Limb (tissue), 2 donors: Measurements from ENCODE around the gene TRIM44.

ENCODE experiments used
- DNase-seq, 2 donors: peaks; one replicate each; pipeline ENCODE4 v3.0.0-alpha.2; 2016; ENCODE audit errors: extremely low spot score in 2 of 2

The TRIM44 gene

DNA sequence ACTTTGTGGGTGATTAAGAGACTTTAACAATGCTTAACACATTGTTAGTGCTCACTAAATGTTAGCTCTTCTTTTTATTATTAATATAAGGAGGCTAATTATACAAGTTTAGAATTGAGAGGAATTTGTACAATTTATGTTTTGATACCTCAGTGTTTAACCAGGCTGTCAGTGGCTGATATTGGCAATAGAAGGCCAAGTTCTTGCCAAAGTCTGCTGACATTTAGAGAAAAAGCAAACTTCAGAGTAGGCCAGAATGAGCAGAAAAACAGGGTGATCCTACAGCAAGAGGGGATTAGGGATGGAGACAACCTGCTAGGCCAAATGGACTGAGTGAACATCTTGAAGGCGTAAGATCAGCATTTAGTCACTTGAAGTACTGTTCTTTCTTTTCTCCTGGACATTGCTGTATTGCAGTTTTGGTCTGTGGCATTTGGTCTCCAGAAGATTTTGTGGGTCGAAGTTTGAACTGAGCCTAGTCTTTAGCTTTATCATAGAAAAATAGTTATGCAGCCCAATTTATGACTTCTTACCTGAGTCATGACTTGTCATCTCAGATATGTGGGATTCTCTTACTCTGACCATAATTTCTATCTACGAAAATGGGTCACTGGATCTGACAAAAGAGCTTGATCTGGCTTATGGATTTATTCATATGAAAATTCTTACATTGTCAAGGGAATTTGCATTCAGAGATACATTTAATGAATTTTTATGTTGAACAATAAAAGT, 9.0 kb downstream of the TRIM44 start:
- no peak for DNase-seq

DNA sequence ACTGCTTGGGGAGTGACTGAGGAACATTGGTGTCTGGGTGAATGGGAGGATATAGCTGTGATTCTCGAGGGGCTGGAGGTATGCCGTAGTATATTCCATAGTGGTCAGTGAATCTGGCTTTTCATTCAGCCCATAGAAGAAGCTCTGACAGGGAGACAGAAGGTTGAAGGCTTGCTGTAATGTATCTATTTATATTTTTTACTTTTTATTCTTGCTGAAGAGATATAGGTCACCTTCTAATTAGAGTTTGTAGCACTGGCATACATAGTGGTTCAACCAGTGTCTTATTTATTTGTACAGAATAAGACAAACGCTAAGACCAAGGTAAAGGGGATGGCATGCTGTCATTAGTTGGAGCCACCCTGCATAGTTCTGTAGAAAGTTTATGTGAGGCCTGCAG, 10.0 kb downstream of the TRIM44 start:
- DNase-seq: no peak

DNA sequence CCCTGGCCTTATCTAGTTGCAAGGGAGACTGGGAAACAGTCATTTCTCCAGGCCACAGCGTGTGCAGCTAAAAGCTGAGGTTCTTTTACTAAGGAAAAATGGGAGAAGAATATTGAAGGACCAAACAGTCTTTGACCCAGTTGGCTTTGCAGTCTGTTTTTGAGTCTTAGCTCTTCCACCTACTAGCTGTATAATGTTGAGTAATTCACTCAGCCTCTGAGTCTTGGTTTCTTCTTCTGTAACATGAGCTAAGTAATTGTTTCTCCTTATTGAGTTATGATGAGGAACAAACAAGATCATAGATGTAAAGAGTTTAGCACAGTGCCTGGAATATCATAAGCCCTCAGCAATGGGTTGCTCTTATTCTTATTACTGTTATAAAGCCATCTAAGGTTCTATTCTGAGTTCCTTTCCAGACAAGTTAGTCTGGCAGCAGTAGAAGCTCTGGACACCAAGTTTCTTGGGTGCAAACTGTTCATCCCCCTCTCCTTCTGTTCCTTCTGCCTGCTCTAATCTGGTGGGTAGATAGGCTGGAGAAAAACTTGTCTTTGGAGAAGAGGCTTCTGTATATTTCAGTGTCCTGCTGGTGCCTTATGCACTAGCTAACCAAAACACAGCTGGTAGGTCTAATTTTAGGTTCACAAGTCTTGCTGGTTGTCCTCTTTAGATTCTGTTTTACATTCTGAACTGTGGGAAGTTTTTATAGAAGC, 13.5 kb downstream of the TRIM44 start:
- DNase-seq: peak in 1 of 2 donors; percentile 8

DNA sequence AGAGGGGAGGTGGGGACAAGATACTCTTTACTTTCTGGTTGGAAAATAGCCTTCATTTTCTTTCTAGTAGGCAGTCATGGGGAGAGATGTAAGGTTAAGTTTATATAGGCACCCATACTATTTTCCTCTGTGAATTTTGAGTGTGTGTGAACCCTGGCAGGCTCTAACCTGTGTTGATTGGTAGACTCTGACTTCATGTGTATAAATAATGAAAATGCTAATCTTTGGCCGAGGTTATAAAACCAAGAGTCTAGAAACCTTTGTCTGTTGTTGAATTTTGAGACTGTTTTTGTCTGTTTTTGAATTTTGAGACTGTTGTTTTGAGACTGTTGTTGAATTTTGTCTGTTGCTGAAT, 14.0 kb downstream of the TRIM44 start:
- DNase-seq: no peak

DNA sequence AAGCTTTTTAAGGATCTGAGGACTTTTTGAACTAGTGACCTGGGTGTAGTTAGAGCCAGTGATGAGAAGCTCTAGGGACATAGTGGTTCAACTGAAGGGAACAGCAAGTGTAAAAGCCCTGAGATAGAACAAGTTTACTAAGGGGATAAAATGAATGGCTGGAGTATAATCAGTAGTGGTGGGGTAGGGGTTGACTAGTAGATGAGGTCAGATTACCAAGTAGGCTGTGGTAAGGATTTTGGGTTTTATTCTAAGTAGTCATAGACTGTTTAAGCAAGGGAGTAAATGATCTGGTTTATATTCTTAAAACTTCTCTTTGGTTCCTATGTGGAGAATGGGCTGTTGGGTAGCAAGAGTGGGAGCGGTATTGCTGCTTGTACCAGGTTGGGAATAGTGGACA, 15.3 kb downstream of the TRIM44 start:
- no peak for DNase-seq

DNA sequence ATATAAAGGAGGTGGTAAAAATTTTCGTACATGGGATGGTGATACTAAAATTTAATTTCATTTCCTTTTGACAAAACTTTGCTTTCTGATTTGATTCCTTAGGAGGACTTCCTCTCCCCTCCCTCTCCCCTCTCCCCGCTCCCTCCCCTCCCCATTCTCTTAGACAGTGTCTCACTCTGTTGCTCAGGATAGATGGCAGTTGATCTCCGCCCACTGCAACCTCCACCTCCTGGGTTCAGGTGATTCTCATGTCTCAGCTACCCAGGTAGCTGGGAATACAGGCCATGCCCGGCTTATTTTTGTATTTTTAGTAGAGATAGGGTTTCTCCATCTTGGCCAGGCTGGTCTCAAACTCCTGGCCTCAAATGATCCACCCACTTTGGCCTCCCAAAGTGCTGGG, 15.9 kb downstream of the TRIM44 start:
- no peak for DNase-seq

DNA sequence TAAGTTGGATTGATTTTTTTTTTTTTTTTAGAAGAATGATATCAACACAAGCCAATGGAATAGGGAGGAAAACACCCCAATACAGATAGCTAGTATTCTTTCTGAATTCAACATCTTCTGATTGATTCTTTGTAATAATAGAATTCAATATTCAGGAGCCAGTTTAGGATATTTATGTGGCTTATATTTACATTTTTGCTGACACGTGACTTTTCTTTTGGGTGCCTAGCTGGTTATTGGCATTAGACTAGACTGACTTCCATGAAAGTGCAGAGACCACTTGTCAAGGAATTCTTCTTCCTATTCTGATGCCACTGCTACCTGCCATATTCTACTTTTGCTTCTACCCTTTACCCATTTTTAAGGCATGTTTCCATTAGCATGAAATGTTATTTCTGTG, 16.4 kb downstream of the TRIM44 start:
- no peak for DNase-seq

DNA sequence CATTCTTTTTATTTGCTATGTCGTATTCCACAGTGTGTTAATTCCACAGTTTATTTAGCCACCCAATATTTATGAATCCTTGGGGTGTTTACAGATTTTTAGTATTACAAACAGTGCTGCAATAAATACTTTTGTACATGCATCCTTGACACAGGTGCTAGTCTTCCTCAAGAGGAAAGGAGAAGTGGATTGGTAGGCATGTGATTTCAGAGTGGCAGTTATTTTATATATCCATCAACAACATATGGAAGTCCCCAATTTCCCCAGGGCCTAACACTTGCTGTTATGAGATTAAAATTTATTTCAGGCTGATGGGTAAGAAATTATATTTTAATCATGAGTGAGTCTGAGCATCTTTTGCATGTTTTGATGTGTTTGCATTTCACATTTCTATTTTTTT, 17.9 kb downstream of the TRIM44 start:
- DNase-seq: no peak

DNA sequence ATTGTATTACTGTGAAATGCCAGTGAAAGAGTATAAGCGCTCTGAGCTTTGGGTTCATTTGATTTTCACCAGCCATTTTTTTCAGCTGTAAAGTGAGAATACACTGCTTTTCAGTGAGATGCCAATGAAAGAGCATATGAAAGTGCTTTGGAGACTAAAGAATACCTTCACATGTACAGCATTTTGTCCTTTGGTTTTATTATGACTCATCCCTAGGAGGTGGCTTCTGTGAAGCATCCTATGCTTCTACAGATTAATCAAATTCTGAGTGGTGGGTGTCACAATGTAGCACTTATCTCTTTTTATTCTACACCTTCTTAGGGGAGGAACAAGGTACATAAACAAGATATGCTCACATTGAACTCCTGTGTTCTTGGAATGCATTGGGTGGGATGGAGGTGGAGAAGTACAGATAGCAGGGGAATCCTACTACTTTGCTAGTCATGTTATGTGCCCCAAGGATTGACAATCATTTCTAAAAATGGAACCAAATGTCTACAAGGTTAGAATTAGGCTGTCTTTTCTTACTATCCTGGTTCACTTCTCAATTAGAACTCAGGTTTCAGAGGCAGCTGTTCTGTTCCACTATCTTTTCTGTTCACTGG, 18.7 kb downstream of the TRIM44 start:
- DNase-seq: no peak

DNA sequence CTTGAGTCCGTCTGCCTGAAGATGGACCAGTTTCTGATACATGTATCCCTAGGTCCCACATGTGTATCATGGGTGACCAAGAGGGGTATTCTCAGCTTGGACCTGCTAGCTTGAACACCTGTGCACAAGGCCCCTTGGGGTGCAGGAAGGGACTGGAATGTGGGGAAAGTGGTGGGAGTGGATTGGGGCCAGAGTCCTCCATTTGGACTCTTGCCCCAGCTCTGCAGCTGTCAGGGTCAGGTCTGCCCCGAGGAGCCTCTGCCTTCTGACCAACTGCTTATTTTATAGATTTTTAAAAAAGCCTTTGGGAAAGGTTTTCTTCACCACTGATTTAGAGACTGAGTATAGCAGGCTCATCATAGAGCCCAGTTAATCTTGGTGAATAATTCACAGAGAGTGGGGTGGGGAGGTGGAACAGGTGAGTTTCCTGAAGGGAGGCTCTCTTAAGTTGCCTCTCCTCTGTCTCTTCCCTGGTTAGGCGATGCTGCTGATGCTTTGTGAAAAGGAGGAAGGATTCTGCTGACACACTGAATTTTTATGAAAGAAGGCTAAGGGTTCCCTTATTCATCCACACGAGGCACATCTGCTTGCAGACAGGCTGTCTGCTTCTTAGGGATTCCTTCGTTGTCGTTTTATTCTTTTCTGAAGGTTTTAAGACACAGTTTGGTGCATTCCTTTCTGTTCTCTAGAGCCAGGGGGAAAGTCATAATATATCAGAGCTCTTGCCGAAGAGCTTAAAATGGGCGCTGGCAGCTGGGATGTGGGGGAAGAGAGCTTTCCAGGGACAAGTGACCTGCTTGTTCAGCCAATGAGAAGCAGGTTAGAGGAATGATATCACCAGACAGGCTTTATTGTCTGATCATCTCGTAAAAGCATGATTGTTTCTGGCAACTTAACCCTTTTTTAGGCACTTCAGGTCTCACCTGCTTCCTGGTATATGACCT, 19.9 kb downstream of the TRIM44 start:
- DNase-seq: peak; percentile 38 to 48

DNA sequence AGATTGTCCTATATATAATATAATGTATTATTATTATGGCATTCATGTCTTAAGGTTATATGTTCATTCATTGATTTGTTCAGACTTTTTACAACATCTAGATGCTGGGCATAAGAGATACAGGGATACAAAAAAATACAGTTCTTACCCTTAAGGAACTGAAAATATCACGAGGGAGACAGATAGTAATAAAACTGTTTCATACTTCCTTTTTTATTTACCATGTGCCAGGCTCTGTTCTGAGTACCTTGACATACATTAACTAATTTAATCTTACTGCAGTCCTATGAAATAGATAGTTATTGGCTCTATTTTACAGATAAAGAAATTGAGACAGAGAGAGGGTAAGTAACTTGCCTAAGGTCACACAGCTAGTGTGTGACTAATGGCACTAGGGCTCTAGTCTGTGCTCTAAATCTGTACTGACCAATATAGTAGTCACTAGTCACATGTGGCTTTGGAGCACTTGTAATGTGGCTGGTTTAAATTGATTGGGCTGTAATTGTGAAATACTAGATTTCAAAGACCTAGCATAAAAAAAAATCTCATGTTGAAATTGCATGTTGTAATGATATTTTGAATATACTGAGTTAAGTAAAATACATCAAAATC, 21.3 kb downstream of the TRIM44 start:
- DNase-seq: no peak

DNA sequence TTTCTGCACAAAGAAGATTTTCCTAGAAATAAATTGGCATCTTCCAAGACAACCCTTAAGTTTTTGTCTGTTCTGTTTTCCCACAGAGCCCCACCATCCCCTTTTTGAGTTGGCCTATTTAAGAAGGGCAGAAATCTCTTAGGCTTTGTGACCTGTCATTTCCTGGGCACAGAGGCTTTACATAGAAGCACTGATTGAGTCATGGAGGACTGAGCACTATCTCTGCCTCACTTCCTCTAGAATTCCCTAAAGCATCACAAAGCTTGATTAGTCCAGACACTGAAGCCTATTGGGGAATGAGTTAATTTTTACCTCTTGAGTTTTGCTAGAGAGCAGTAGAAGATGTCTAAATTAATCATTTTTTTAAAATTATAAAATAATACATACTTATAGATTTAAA, 25.4 kb downstream of the TRIM44 start:
- DNase-seq: no peak

DNA sequence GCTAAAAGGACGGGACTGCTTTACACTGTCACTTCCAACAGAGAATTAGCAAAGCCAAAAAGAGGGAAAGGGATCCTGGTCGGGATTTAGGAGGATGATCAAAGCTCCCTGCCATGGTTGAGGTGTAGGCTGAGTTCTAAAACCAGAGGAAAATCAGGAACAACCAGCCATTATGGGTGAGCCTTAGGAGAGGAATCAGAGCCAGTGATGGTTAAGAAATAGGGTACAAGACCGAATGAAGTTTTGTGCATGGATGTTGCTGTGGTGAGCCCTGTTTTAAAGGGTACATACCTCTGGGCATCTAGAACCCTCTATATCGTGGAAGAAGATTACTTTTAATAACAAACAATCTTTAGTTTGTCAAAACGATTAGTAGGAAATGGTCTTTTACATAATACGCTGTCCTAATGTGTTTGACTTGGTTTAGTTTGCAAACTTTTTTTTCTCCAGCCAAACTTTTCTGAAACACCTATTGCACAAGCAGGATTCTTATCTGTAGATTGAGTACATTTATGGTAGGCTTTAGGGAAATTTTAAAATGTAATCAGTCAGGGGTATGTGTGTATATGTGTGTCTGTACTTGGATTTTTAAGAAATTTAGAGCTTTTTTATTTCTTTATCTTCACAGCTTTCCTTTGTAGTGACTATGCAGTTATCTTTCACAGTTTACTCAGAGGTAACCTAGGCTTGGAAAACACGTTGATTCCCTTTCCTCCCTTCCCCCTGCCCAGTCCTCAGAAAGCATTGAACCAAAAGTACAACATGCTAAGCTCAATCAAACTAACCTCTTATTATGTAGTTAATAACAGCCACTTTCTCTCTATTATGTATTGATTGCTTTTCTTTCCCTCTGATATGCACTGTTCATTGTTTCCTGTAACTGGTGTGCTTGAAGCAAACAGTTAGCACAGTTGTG, 26.8 kb downstream of the TRIM44 start:
- no peak for DNase-seq

DNA sequence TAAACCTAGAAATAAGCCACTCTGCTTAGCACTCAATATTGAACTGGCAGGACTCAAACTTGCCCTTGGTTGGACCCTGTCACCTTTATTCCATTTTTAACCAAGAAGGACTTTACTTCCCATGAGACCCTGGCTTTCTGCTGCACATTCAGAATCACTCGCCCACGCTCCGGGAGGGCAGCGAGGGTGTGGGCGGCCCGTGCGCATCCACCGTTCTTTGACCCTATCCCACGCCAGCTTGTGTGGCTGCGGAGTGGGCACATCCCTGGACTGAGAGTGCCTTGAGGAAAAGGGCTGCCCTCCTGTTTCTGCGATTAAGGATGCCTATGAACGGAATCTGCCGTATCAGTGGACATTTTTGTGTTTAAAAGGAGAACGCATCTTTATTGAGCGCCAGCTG, 39.6 kb downstream of the TRIM44 start:
- DNase-seq: no peak

DNA sequence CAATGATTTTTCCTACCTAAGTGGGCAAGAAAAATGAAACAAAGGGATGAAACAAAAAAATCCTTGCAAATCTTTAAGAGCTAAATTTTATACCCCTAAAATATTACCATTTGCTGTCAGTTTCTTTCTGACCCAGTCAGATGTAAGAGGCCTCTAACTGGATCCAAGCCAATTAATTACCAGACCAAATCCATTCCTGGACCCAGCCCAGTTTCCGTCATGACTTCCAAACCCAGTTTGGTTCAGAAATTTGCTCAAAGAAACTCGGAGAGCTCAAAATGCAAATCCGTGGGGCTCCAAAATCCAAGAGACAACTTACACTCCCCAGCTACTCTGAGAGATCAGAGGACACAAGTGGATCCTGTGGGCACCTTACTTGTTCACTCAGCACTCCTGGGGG, 46.8 kb downstream of the TRIM44 start:
- DNase-seq: peak in 1 of 2 donors; percentile 45

DNA sequence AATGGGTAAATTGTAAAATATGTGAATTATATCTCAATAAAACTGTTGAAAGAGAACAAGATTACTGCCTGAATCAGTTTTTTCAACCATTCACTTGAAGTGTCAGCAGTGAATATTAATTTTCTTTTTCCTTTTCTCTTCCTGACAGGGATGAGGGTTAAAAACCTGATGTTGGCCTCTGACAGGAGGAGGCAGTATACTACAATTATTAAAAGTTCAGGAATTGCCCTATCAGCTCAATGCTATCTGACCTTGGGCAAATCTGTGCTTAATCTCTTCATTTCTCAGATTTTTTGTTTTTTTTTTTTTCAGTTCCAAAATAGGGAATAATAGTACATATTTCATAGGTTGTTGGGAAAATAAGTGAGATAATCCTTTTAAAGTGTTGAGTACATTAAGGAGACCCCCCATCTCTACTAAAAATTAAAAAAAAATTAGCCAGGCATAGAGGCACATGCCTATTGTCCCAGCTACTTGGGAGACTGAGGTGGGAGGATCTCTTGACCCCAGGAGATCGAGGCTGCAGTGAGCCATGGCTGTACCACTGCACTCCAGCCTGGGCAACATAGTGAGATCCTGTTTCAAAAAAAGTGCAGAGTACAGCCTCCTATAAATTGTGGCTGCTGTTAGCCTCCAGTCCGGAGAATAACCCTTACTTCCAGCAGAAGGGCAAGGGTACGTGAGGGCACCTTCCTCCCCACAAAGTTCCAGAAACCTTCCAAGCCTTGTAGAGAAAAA, 48.8 kb downstream of the TRIM44 start:
- no peak for DNase-seq

DNA sequence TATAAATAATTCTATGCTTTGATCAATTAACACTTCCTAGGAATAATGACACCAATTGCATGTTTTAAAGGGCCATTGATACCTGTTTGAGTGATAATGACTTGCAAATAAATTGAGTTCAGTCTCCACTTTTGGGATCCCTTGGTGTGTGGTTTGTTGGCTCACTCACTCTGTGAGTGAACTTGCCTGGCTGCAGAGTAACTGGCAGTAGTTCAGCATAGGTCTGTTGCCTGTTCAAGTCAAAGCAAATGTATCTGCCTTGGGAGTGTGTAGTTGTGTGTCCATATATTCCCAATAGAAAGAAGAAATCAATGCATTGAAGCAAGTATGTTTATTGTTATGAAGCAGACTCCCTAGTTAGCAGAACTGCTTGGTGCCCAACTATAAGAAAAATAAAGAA, 49.3 kb downstream of the TRIM44 start:
- no peak for DNase-seq

DNA sequence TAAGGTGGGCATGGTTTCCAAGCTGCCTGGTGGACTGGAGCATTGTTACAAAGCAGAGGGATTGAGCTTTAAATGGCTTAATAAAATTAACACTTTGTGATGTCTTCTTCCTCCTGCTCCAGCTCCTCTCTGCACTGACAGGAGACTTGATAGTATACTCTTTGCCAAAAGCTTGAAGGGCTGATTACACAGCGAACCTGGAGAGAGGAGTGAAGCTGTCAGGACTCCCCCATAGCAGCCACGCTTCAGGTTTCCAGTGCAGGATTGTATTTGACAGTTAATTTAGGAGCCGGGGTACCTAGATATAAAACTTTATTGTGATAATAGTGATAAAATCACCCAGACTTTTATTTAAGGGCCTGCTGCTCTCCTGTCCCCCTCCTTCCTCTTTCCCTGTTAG, 50.0 kb downstream of the TRIM44 start:
- no peak for DNase-seq

DNA sequence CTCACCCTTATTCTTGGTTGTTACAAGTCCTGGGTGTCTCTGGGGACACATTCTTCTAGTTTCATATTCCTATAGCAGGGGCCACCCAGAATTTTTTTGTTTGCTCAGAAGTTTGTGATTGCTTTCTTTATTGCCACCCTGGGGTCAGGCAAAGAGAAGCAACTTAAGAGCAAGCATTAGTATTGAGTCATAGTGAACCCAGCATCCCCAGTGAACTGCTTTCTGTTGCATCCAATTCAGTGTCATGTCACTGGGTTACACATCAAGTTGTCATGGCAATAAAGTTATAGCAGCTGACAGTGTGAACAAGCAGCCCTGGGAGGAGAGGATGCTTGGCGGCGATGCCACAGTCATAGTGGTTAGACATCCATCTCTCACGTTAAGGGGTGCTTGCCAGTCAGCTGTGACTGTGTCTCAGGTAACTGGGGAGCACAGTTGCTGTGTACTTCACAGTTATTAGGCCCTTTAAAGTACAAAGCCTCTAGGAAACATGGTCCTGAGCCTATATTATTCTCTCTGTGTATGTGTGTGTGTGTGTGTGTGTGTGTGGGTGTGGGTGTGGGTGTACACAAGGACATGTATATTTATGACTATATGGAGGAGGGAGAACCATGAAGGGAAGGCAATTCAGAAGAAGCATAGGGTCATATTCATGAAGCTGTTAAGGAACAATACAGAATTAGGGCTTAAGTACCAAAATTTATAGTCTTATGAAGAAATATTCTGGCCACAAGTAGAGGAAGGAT, 52.5 kb downstream of the TRIM44 start:
- no peak for DNase-seq
